Liver (tissue), 9 donors: ENCODE measurements around the gene SYT14. TPM values are rescaled to one million over a fixed set of nuclear protein-coding genes. Genes with fewer than 3 reads are reported as not detected.

Source experiments
- DNase-seq: peaks from one replicate; pipeline ENCODE4 v3.0.0-alpha.2; 2017; ENCODE audit warnings: low spot score
- H3K27ac ChIP-seq, 2 donors: one replicate each; pipeline ENCODE4 v1.7.0; 2013; ENCODE audit warnings: inconsistent platforms in 2 of 2, low read length in 2 of 2, control low read depth in 1 of 2, low read depth in 1 of 2, mild to moderate bottlenecking in 1 of 2
- H3K27me3 ChIP-seq, 4 donors: one replicate each; pipeline versions ENCODE4 v1.6.1 to v1.7.0; 2013; ENCODE audit warnings: low read length in 3 of 4, inconsistent platforms in 1 of 4, mild to moderate bottlenecking in 1 of 4, moderate library complexity in 1 of 4; ENCODE audit not compliant: control insufficient read depth in 4 of 4, insufficient read depth in 4 of 4
- H3K36me3 ChIP-seq, 4 donors: one replicate each; pipeline versions ENCODE4 v1.6.1 to v1.7.0; 2013; ENCODE audit warnings: low read length in 3 of 4, mild to moderate bottlenecking in 3 of 4, low read depth in 1 of 4, moderate library complexity in 1 of 4; ENCODE audit not compliant: control insufficient read depth in 4 of 4, insufficient read depth in 3 of 4
- H3K4me1 ChIP-seq, 4 donors: one replicate each; pipeline versions ENCODE4 v1.6.1 to v1.7.0; 2013; ENCODE audit warnings: low read length in 3 of 4, mild to moderate bottlenecking in 3 of 4, moderate library complexity in 1 of 4; ENCODE audit not compliant: control insufficient read depth in 4 of 4, insufficient read depth in 4 of 4
- H3K4me3 ChIP-seq, 3 donors: one replicate each; pipeline versions ENCODE4 v1.6.1 to v1.7.0; 2013; ENCODE audit warnings: low read length in 3 of 3, control low read depth in 1 of 3, low read depth in 1 of 3, mild to moderate bottlenecking in 1 of 3
- H3K9ac ChIP-seq, 2 donors: one replicate each; pipeline ENCODE4 v1.7.0; 2013; ENCODE audit warnings: low read length in 2 of 2, mild to moderate bottlenecking in 2 of 2, moderate library complexity in 2 of 2, control low read depth in 1 of 2, low read depth in 1 of 2
- H3K9me3 ChIP-seq, 4 donors: one replicate each; pipeline versions ENCODE4 v1.6.1 to v1.7.0; 2013; ENCODE audit warnings: low read length in 3 of 4; ENCODE audit not compliant: control insufficient read depth in 4 of 4
- ATF3 ChIP-seq: IDR thresholded peaks from 2 replicates; pipeline ENCODE4 v1.6.1; 2016; ENCODE audit warnings: antibody characterized with exemption
- CTCF ChIP-seq: fragments of 150-350 bp; IDR thresholded peaks from 2 replicates; pipeline ENCODE4 v1.5.1; 2017; ENCODE audit warnings: improper control_type of control experiment, low read depth, low read length; ENCODE audit not compliant: missing input control
- EGR1 ChIP-seq, 2 donors: IDR thresholded peaks; 2 replicates each; pipeline ENCODE4 v1.6.1; 2016 to 2018; ENCODE audit warnings: antibody characterized with exemption in 2 of 2, low read depth in 2 of 2
- FOXA1 ChIP-seq: IDR thresholded peaks from 2 replicates; pipeline ENCODE4 v1.6.1; 2016; ENCODE audit warnings: antibody characterized with exemption
- HNF4A ChIP-seq, 2 donors: conservative IDR thresholded peaks; 2 replicates each; pipeline ENCODE4 v1.6.1; 2016; ENCODE audit warnings: antibody characterized with exemption in 2 of 2, mild to moderate bottlenecking in 2 of 2
- JUND ChIP-seq, 2 donors: IDR thresholded peaks; 2 replicates each; pipeline ENCODE4 v1.6.1; 2016; ENCODE audit warnings: antibody characterized with exemption in 2 of 2
- MAX ChIP-seq: IDR thresholded peaks from 2 replicates; pipeline ENCODE4 v1.6.1; 2016; ENCODE audit warnings: antibody characterized with exemption
- NR2F2 ChIP-seq: IDR thresholded peaks from 2 replicates; pipeline ENCODE4 v1.6.1; 2016; ENCODE audit warnings: antibody characterized with exemption
- RXRA ChIP-seq, 2 donors: IDR thresholded peaks; 2 replicates each; pipeline ENCODE4 v1.6.1; 2017 to 2018; ENCODE audit warnings: antibody characterized with exemption in 2 of 2, mild to moderate bottlenecking in 1 of 2
- SP1 ChIP-seq: IDR thresholded peaks from 2 replicates; pipeline ENCODE4 v1.6.1; 2018; ENCODE audit warnings: antibody characterized with exemption, mild to moderate bottlenecking
- ZBTB33 ChIP-seq: IDR thresholded peaks from 2 replicates; pipeline ENCODE4 v1.6.1; 2016; ENCODE audit warnings: antibody characterized with exemption
- WGBS: extraction: QIAGEN DNeasy Blood & Tissue Kit; methylation state at CpG from one replicate; pipeline ENCODE4 v1.1.7; 2013; 5-methylcytosine and 5-hydroxymethylcytosine counted together
- polyA plus RNA-seq, 2 donors: library from polyadenylated mRNA; stranded (reverse) in 1 of 2; unstranded in 1 of 2; fragments of 200-250 nt in 1 of 2; fragments of >200 nt in 1 of 2; fragmentation: Nextera tagmentation in 1 of 2; extraction: Ambion mirVana in 1 of 2; gene quantifications; one replicate each; pipeline versions ENCODE4 v1.2.1 to v1.2.3, GENCODE V29; 2013 to 2015
- total RNA-seq, 2 donors: library from RNA; depleted of rRNA; stranded (reverse); fragments of >200 nt; gene quantifications; one replicate each; pipeline ENCODE4 v1.2.3, GENCODE V29; 2014
- donor health status: healthy.
- donor health status: healthy.
- donor health status: healthy.
- donor health status: healthy.
- donor health status: healthy.

The SYT14 gene
- total and polyA plus RNA-seq, 4 donors, result not detected

DNA sequence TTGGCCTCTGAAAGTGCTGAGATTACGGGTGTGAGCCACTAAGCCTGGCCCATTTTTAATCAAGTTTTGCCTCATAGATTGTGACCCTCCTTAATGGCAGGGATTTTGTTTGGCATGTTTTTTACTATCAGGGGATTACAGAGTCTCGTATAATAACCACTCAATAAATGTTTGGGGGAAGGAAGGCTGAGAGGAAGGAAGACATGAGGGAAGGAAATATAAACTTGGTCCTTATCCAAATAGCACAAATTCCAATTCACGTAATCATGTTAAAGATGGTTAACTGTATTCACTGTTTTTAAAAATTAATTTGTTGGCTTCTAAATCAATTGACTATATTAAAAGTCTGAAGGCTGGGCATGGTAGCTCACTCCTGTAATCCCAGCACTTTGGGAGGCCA is 263.7 kb downstream of the SYT14 start:
- DNase-seq, result no peak
- H3K27me3 ChIP-seq, result peaks cover 0 to 6% (median 0%) of the 10 kb centered on the region in 4 donors
- peaks cover 0 to 3% (median 1%) of the 10 kb centered on the region in 4 donors for H3K9me3 ChIP-seq
- TF ChIP-seq MAX, result no peak
- TF ChIP-seq ATF3, result no peak
- no peak for TF ChIP-seq FOXA1
- no peak for TF ChIP-seq JUND (IDR thresholded peaks at IDR 0.05)
- no peak for TF ChIP-seq CTCF
- H3K27ac ChIP-seq, result no peak overlapping the region
- 58% methylated on average over 3 of the region's 3 CpGs for WGBS
- H3K4me1 ChIP-seq, result no peaks in the 10 kb centered on the region
- no peaks in the 10 kb centered on the region for H3K36me3 ChIP-seq
- H3K9ac ChIP-seq, result no peak overlapping the region
- no peak overlapping the region for H3K4me3 ChIP-seq

- 70% methylated on average over 2 of the region's 2 CpGs for WGBS
- Histone ChIP-seq H3K9ac (no peak overlapping the region), H3K36me3 (no peaks in the 10 kb centered on the region), H3K27ac (no peak overlapping the region), H3K4me3 (no peak overlapping the region), H3K4me1 (no peaks in the 10 kb centered on the region), H3K27me3 (peaks cover 0 to 2% (median 0%) of the 10 kb centered on the region in 4 donors), H3K9me3 (no peaks in the 10 kb centered on the region)
- TF ChIP-seq RXRA (IDR thresholded peaks at IDR 0.05) (no peak), ZBTB33 (no peak), NR2F2 (no peak), HNF4A (conservative IDR thresholded peaks at IDR 0.05) (no peak), ATF3 (no peak), CTCF (no peak), FOXA1 (no peak), SP1 (no peak), EGR1 (IDR thresholded peaks at IDR 0.05; ENCODE audit: low read depth in 2 of 2) (no peak)
- no peak for DNase-seq
Observed at GRCh38 chr1:210207597-210208450, 269.8 kb downstream of the SYT14 start.
